Keratinocyte (primary cell): ENCODE data around the gene GREB1.

Experiments used
- EZH2 ChIP-seq: IDR thresholded peaks from one replicate; pipeline ENCODE4 v1.6.1; 2012; ENCODE audit warnings: inconsistent platforms, mild to moderate bottlenecking, low read length, moderate library complexity
- TF ChIP-seq, protein P1 (sequence below), 3 experiments: IDR thresholded peaks in 1 of 3; conservative IDR thresholded peaks in 1 of 3; optimal IDR thresholded peaks in 1 of 3; 2 replicates in 2 of 3; 3 replicates in 1 of 3; pipeline versions ENCODE3 to v1.5.1; 2011; ENCODE audit warnings: low read length in 3 of 3, mild to moderate bottlenecking in 3 of 3, moderate library complexity in 2 of 3, control low read depth in 1 of 3, inconsistent platforms in 1 of 3; ENCODE audit not compliant: insufficient read depth in 2 of 3; ENCODE audit errors: extremely low read depth in 1 of 3

DNA sequence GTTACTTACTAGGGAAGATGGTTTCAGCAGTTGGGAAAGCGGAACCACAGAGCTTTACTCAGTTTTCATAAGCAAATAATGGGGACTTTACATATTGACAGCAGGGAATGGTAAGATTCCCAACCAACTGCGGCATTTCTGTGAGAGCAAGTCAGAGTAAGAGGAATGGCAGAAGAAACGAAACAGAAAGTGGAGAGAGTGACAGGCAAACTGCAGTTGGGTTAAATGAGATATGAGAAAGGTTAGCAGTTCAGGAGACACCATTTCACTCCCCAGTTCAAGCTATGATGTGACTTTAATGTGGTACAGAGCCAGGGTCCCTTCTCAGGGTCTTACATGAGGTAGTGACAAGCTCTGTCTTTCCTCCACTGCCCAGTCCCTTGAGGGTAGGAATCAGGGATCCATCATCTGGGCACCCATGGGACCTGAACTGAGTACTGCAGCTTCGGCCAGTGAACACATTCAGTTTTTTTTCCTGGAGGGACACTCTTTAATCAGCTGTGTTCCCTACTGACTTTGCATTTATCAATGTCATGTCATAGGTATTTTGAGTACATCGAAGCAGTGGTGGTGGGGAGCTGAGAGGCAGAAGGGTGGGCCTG is 33.0 kb upstream of the GREB1 start:
- TF ChIP-seq, protein P1, sequence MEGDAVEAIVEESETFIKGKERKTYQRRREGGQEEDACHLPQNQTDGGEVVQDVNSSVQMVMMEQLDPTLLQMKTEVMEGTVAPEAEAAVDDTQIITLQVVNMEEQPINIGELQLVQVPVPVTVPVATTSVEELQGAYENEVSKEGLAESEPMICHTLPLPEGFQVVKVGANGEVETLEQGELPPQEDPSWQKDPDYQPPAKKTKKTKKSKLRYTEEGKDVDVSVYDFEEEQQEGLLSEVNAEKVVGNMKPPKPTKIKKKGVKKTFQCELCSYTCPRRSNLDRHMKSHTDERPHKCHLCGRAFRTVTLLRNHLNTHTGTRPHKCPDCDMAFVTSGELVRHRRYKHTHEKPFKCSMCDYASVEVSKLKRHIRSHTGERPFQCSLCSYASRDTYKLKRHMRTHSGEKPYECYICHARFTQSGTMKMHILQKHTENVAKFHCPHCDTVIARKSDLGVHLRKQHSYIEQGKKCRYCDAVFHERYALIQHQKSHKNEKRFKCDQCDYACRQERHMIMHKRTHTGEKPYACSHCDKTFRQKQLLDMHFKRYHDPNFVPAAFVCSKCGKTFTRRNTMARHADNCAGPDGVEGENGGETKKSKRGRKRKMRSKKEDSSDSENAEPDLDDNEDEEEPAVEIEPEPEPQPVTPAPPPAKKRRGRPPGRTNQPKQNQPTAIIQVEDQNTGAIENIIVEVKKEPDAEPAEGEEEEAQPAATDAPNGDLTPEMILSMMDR (optimal IDR thresholded peaks at IDR 0.05 in 1 of 3, IDR thresholded peaks at IDR 0.05 in 1 of 3, conservative IDR thresholded peaks at IDR 0.05 in 1 of 3; ENCODE audit: extremely low read depth in 1 of 3, insufficient read depth in 2 of 3, low read length in 3 of 3) = no peak
- no peak for TF ChIP-seq EZH2
